ENCODE measurements around the gene PIP5K1C. TPM values are rescaled to one million over a fixed set of nuclear protein-coding genes. Genes with fewer than 3 reads are reported as not detected.

PIP5K1C gene
- total and polyA plus RNA-seq, 10 of the 15 experiments (the other 5 are each of a cell fraction or from before 2014, with no cell fraction given), result 0.39 to 19.6 (median 5.3) TPM

DNA sequence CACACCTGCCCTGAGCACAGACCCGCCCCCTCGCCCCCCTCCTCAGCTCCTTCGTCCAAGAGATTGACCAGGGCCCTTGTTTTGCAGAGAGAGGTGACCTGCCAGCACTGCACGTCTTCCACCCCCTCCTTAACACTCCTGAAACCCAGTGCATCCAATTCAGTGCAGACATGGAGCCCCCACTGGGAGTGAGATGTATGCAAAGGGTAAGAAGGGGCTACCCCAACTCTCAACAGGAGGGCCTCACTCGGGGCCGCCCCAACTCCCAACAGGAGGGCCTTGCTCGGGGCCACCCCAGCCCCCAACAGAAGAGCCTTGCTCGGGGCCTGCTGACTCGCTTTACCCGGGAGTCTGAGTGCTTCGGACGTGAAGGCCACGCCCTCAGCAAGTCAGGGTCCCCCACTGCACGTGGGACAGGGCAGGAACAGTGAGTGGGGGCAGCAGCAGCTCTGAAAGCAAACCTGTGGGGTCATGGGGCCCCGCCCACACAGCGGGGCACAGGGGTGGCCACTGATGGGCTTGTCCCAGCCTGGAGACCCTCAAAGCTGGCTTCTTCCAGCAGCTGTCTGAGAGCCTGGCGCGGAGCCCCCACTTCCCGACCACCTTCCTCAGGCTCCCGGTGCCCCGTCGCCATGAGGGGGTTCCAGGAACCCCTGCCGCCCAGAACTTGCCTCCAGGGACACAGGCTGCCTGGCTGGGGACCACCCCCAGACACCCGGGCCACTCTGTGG is 79.3 kb downstream of the PIP5K1C start (continued):
- TF ChIP-seq, protein P1, sequence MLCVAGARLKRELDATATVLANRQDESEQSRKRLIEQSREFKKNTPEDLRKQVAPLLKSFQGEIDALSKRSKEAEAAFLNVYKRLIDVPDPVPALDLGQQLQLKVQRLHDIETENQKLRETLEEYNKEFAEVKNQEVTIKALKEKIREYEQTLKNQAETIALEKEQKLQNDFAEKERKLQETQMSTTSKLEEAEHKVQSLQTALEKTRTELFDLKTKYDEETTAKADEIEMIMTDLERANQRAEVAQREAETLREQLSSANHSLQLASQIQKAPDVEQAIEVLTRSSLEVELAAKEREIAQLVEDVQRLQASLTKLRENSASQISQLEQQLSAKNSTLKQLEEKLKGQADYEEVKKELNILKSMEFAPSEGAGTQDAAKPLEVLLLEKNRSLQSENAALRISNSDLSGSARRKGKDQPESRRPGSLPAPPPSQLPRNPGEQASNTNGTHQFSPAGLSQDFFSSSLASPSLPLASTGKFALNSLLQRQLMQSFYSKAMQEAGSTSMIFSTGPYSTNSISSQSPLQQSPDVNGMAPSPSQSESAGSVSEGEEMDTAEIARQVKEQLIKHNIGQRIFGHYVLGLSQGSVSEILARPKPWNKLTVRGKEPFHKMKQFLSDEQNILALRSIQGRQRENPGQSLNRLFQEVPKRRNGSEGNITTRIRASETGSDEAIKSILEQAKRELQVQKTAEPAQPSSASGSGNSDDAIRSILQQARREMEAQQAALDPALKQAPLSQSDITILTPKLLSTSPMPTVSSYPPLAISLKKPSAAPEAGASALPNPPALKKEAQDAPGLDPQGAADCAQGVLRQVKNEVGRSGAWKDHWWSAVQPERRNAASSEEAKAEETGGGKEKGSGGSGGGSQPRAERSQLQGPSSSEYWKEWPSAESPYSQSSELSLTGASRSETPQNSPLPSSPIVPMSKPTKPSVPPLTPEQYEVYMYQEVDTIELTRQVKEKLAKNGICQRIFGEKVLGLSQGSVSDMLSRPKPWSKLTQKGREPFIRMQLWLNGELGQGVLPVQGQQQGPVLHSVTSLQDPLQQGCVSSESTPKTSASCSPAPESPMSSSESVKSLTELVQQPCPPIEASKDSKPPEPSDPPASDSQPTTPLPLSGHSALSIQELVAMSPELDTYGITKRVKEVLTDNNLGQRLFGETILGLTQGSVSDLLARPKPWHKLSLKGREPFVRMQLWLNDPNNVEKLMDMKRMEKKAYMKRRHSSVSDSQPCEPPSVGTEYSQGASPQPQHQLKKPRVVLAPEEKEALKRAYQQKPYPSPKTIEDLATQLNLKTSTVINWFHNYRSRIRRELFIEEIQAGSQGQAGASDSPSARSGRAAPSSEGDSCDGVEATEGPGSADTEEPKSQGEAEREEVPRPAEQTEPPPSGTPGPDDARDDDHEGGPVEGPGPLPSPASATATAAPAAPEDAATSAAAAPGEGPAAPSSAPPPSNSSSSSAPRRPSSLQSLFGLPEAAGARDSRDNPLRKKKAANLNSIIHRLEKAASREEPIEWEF (IDR thresholded peaks at IDR 0.05; ENCODE audit: insufficient replicate concordance, low read depth, low read length), result no peak

DNA sequence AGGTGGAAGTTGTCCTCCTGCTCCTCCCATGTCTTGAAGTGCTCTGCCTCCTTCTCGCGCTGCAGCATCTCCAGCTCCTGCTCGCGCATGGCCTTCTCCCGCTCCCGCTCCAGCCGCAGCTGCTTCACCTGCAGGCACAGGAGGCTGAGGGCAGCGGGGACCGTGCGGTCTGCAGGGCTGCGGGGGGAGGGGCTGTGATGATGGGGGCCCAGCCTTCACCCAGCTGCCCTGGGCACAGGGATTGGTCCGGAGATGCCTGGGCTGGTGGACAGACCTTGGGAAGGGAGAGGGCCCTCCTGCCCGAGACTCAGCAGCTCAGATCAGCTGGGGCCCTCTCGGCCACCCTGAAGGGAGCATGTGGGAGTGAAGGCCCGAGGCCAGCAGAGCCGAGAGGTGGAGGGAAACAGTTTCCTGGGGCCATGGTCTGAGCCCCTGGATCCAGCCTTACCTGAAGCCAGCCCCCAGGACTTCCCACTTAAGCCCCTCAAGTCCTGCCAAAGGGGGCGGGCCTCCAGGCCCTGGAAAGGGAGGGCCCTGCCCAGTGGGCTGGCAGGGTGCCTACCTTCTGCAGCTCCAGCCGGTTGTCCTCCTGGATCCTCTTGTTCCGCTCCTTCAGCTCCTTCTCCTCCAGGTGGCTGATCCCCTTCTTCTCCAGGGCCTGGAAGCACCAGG is 80.0 kb downstream of the PIP5K1C start:
- in situ Hi-C loops (cut with MboI) (no loop called here), intact Hi-C loops (cut with micrococcal nuclease; ENCODE audit: unreplicated experiment) (no loop called here)
- H3K27ac ChIP-seq (ENCODE audit: control insufficient read depth, insufficient read depth), result no peak overlapping the region
- no peak overlapping the region for H3K4me2 ChIP-seq (ENCODE audit: control insufficient read depth, insufficient read depth)
- H3K4me1 ChIP-seq (ENCODE audit: control insufficient read depth, insufficient read depth, low read length), result peaks cover 3% of the 10 kb centered on the region; the same call in 1 of the 2 replicates
- H3K9ac ChIP-seq (ENCODE audit: control insufficient read depth, insufficient read depth, low read length), result no peak overlapping the region
- no peaks in the 10 kb centered on the region for H4K20me1 ChIP-seq (ENCODE audit: control insufficient read depth, insufficient read depth)
- H3K79me2 ChIP-seq (ENCODE audit: control insufficient read depth, insufficient read depth, low read length), result peaks cover 7% of the 10 kb centered on the region
- SMC1A ChIA-PET (ENCODE audit: uncharacterized antibody, unreplicated experiment), result no interaction called here
- H3K4me3 ChIP-seq, result no peak overlapping the region
- H3K36me3 ChIP-seq (ENCODE audit: control insufficient read depth in 2 of 2, insufficient read depth in 2 of 2, low read length in 1 of 2), result peaks cover 0 to 11% of the 10 kb centered on the region in 2 experiments; a peak in 3 of 4 replicates
- no peak overlapping the region for H2AFZ ChIP-seq (ENCODE audit: control insufficient read depth, low read depth, low read length)
- TF ChIP-seq POLR2A (IDR thresholded peaks at IDR 0.05; ENCODE audit: low read depth, low read length) (peak; percentile 27; the same call in 1 of the 2 replicates), HDAC6 (IDR thresholded peaks at IDR 0.05; ENCODE audit: unreplicated experiment) (no peak)
- no peaks in the 10 kb centered on the region for H3K9me3 ChIP-seq (replicated peaks; ENCODE audit: control insufficient read depth, insufficient read depth, low read length)
- CTCF ChIA-PET, result no interaction called here
- FAIRE-seq, result no peak
- ATAC-seq, result no peak
- 92% methylated on average over 19 of the region's 19 CpGs for WGBS (ENCODE audit: insufficient coverage, insufficient replicate concordance, low lambda C conversion rate, missing lambda C conversion rate)
- no peaks in the 10 kb centered on the region for H3K27me3 ChIP-seq (replicated peaks in 1 of 2; ENCODE audit: control insufficient read depth in 2 of 2, insufficient read depth in 2 of 2, low read length in 1 of 2)
- POLR2A ChIA-PET, result no interaction called here
- BruUV-seq (replicated peaks), result no TSS peak
- RAD21 ChIA-PET (ENCODE audit: unreplicated experiment), result no interaction called here
- no peak for DNase-seq (ENCODE audit: low read depth, low spot score)
